WTC11 (cell line): Measurements from ENCODE around the gene POLD3. TPM values are rescaled to one million over a fixed set of nuclear protein-coding genes. Genes with fewer than 3 reads are reported as not detected.

Experiments used
- ATAC-seq: fragments of 200-7000 bp; cut with Tn5 transposase; 2 replicates; pipeline ENCODE4 v1.10.0; 2021; ENCODE audit warnings: mild to moderate bottlenecking, moderate library complexity
- CTCF ChIA-PET: fragments of 300-600 bp; sonication (Branson Sonifier 250); formaldehyde crosslinking; loops from one replicate; lab custom pipeline; 2021; ENCODE audit warnings: antibody characterized with exemption; lab: Charles Lee
- POLR2A ChIA-PET: fragments of 350-600 bp; sonication (Branson Sonifier 250); formaldehyde crosslinking; loops from one replicate; lab custom pipeline; 2021; ENCODE audit warnings: antibody characterized with exemption; lab: Charles Lee
- DNase-seq: peaks from one replicate; pipeline ENCODE4 v3.0.0; 2021; ENCODE audit warnings: low spot score
- H3K27ac Mint-ChIP-seq: 2 replicates; pipeline ENCODE4 v1.8.0; 2021; ENCODE audit warnings: mixed read lengths
- H3K27me3 Mint-ChIP-seq: 2 replicates; pipeline ENCODE4 v1.8.0; 2021; ENCODE audit warnings: low read depth, mild to moderate bottlenecking, moderate library complexity, mixed read lengths
- H3K36me3 Mint-ChIP-seq: 2 replicates; pipeline ENCODE4 v1.8.0; 2021; ENCODE audit warnings: mixed read lengths
- H3K4me1 Mint-ChIP-seq: 2 replicates; pipeline ENCODE4 v1.8.0; 2022; ENCODE audit warnings: mixed read lengths
- H3K4me3 Mint-ChIP-seq: 2 replicates; pipeline ENCODE4 v1.8.0; 2021; ENCODE audit warnings: mild to moderate bottlenecking, moderate library complexity, mixed read lengths
- H3K9me3 Mint-ChIP-seq: 2 replicates; pipeline ENCODE4 v1.8.0; 2021; ENCODE audit warnings: mixed read lengths
- EMX1 ChIP-seq: fragments of 250-450 bp; sonication (Bioruptor Pico); IDR thresholded peaks from 2 replicates; pipeline ENCODE4 v1.8.0; 2021; ENCODE audit warnings: mild to moderate bottlenecking
- ESRRA ChIP-seq: sonication (generic); formaldehyde crosslinking; IDR thresholded peaks from 2 replicates; pipeline ENCODE4 v1.8.1; 2022; ENCODE audit warnings: mild to moderate bottlenecking, missing genetic modification reagents, borderline replicate concordance
- FOXK1 ChIP-seq: sonication (generic); formaldehyde crosslinking; IDR thresholded peaks from 2 replicates; pipeline ENCODE4 v1.8.0; 2022; ENCODE audit warnings: mild to moderate bottlenecking, moderate library complexity, missing genetic modification reagents
- HMGA2 ChIP-seq: fragments of 250-450 bp; sonication (Bioruptor Pico); IDR thresholded peaks from 2 replicates; pipeline ENCODE4 v1.4.0; 2021; ENCODE audit warnings: mild to moderate bottlenecking, moderate library complexity
- KAT7 ChIP-seq: sonication (generic); formaldehyde crosslinking; IDR thresholded peaks from 2 replicates; pipeline ENCODE4 v1.8.1; 2023; ENCODE audit warnings: missing genetic modification reagents, mild to moderate bottlenecking, borderline replicate concordance
- MXD4 ChIP-seq: fragments of 250-450 bp; sonication (Bioruptor Pico); IDR thresholded peaks from 2 replicates; pipeline ENCODE4 v1.8.0; 2021; ENCODE audit warnings: mild to moderate bottlenecking, moderate library complexity, borderline replicate concordance
- NFATC4 ChIP-seq: fragments of 250-450 bp; sonication (Bioruptor Pico); IDR thresholded peaks from 2 replicates; pipeline ENCODE4 v1.9.0; 2021; ENCODE audit warnings: mild to moderate bottlenecking
- OVOL2 ChIP-seq: fragments of 250-450 bp; sonication (Bioruptor Pico); IDR thresholded peaks from 2 replicates; pipeline ENCODE4 v1.9.0; 2021; ENCODE audit warnings: mild to moderate bottlenecking, borderline replicate concordance
- RORB ChIP-seq: fragments of 250-450 bp; sonication (Bioruptor Pico); IDR thresholded peaks from 2 replicates; pipeline ENCODE4 v1.9.0; 2021; ENCODE audit warnings: mild to moderate bottlenecking
- SP1 ChIP-seq: sonication (generic); formaldehyde crosslinking; conservative IDR thresholded peaks from 2 replicates; pipeline ENCODE4 v1.8.1; 2022; ENCODE audit warnings: missing genetic modification reagents
- TEAD1 ChIP-seq: sonication (generic); formaldehyde crosslinking; IDR thresholded peaks from 2 replicates; pipeline ENCODE4 v1.8.0; 2022; ENCODE audit warnings: mild to moderate bottlenecking, missing genetic modification reagents
- ZNF396 ChIP-seq: fragments of 250-450 bp; sonication (Bioruptor Pico); IDR thresholded peaks from 2 replicates; pipeline ENCODE4 v1.8.0; 2021; ENCODE audit warnings: mild to moderate bottlenecking, moderate library complexity, borderline replicate concordance
- ZNF416 ChIP-seq: fragments of 250-450 bp; sonication (Bioruptor Pico); IDR thresholded peaks from 2 replicates; pipeline ENCODE4 v1.9.0; 2021; ENCODE audit warnings: mild to moderate bottlenecking, inconsistent platforms
- total RNA-seq: library from RNA; stranded (reverse); gene quantifications from 3 replicates; pipeline ENCODE4 v1.2.3, GENCODE V29; 2021
- TF ChIP-seq, protein P1 (sequence below): sonication (generic); formaldehyde crosslinking; IDR thresholded peaks from 2 replicates; pipeline ENCODE4 v1.8.1; 2023; ENCODE audit warnings: mild to moderate bottlenecking, missing genetic modification reagents, borderline replicate concordance
- TF ChIP-seq, protein P2 (sequence below): fragments of 250-450 bp; sonication (Bioruptor Pico); IDR thresholded peaks from 2 replicates; pipeline ENCODE4 v1.9.0; 2021; ENCODE audit warnings: mild to moderate bottlenecking
- TF ChIP-seq, protein P3 (sequence below): sonication (generic); formaldehyde crosslinking; IDR thresholded peaks from 2 replicates; pipeline ENCODE4 v1.8.1; 2023; ENCODE audit warnings: mild to moderate bottlenecking, missing genetic modification reagents
- TF ChIP-seq, protein P4 (sequence below): sonication (generic); formaldehyde crosslinking; IDR thresholded peaks from 2 replicates; pipeline ENCODE4 v1.8.0; 2022; ENCODE audit warnings: mild to moderate bottlenecking, missing genetic modification reagents
- TF ChIP-seq, protein P5 (sequence below): sonication (generic); formaldehyde crosslinking; IDR thresholded peaks from 2 replicates; pipeline ENCODE4 v1.8.1; 2022; ENCODE audit warnings: low read depth, missing genetic modification reagents, borderline replicate concordance
- TF ChIP-seq, protein P6 (sequence below): sonication (generic); formaldehyde crosslinking; IDR thresholded peaks from 2 replicates; pipeline ENCODE4 v1.8.0; 2022; ENCODE audit warnings: missing genetic modification reagents
- TF ChIP-seq, protein P7 (sequence below): sonication (generic); formaldehyde crosslinking; IDR thresholded peaks from 2 replicates; pipeline ENCODE4 v1.8.1; 2022; ENCODE audit warnings: mild to moderate bottlenecking, moderate library complexity, missing genetic modification reagents

Gene POLD3
- total RNA-seq, 1 experiment from 2014 or later, result 24.1 TPM

DNA sequence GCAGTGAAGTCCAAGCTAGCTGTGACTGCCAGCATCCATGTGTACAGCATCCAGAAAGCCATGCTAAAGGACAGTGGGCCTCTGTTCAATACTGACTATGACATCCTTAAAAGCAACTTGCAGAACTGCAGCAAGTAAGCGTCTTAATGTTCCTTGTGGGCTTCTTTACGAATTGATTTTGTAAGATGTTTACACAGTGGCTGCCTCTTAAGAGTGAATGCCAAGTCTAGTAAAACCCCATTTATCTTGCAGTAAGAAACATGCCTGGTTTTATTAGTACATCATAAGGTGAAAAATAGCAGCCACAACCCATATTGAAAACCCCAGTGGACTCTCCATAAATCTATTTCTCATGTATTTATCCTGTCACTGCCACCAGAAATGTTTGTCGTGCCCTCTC, 20.5 kb downstream of the POLD3 start:
- Mint-ChIP-seq H3K27me3 (no peaks in the 10 kb centered on the region), H3K36me3 (peaks cover 14% of the 10 kb centered on the region), H3K4me3 (no peak overlapping the region), H3K27ac (no peak overlapping the region), H3K9me3 (no peaks in the 10 kb centered on the region), H3K4me1 (no peaks in the 10 kb centered on the region)
- ChIA-PET CTCF (no interaction called here), POLR2A (no interaction called here)
- TF ChIP-seq ESRRA (no peak), SP1 (CRISPR knock-in tag) (no peak), ZNF416 (no peak), FOXK1 (CRISPR knock-in tag) (no peak), ZNF396 (CRISPR knock-in tag) (no peak), KAT7 (CRISPR knock-in tag) (no peak), OVOL2 (CRISPR knock-in tag) (no peak), NFATC4 (no peak), TEAD1 (CRISPR knock-in tag) (no peak), MXD4 (CRISPR knock-in tag) (no peak), EMX1 (CRISPR knock-in tag) (no peak), HMGA2 (CRISPR knock-in tag) (no peak), RORB (CRISPR knock-in tag) (no peak)
- TF ChIP-seq, protein P1, sequence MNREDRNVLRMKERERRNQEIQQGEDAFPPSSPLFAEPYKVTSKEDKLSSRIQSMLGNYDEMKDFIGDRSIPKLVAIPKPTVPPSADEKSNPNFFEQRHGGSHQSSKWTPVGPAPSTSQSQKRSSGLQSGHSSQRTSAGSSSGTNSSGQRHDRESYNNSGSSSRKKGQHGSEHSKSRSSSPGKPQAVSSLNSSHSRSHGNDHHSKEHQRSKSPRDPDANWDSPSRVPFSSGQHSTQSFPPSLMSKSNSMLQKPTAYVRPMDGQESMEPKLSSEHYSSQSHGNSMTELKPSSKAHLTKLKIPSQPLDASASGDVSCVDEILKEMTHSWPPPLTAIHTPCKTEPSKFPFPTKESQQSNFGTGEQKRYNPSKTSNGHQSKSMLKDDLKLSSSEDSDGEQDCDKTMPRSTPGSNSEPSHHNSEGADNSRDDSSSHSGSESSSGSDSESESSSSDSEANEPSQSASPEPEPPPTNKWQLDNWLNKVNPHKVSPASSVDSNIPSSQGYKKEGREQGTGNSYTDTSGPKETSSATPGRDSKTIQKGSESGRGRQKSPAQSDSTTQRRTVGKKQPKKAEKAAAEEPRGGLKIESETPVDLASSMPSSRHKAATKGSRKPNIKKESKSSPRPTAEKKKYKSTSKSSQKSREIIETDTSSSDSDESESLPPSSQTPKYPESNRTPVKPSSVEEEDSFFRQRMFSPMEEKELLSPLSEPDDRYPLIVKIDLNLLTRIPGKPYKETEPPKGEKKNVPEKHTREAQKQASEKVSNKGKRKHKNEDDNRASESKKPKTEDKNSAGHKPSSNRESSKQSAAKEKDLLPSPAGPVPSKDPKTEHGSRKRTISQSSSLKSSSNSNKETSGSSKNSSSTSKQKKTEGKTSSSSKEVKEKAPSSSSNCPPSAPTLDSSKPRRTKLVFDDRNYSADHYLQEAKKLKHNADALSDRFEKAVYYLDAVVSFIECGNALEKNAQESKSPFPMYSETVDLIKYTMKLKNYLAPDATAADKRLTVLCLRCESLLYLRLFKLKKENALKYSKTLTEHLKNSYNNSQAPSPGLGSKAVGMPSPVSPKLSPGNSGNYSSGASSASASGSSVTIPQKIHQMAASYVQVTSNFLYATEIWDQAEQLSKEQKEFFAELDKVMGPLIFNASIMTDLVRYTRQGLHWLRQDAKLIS (CRISPR knock-in tag), result no peak
- TF ChIP-seq, protein P2, sequence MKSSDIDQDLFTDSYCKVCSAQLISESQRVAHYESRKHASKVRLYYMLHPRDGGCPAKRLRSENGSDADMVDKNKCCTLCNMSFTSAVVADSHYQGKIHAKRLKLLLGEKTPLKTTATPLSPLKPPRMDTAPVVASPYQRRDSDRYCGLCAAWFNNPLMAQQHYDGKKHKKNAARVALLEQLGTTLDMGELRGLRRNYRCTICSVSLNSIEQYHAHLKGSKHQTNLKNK (CRISPR knock-in tag), result no peak
- TF ChIP-seq, protein P3, sequence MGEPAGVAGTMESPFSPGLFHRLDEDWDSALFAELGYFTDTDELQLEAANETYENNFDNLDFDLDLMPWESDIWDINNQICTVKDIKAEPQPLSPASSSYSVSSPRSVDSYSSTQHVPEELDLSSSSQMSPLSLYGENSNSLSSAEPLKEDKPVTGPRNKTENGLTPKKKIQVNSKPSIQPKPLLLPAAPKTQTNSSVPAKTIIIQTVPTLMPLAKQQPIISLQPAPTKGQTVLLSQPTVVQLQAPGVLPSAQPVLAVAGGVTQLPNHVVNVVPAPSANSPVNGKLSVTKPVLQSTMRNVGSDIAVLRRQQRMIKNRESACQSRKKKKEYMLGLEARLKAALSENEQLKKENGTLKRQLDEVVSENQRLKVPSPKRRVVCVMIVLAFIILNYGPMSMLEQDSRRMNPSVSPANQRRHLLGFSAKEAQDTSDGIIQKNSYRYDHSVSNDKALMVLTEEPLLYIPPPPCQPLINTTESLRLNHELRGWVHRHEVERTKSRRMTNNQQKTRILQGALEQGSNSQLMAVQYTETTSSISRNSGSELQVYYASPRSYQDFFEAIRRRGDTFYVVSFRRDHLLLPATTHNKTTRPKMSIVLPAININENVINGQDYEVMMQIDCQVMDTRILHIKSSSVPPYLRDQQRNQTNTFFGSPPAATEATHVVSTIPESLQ (CRISPR knock-in tag), result no peak
- TF ChIP-seq, protein P4, sequence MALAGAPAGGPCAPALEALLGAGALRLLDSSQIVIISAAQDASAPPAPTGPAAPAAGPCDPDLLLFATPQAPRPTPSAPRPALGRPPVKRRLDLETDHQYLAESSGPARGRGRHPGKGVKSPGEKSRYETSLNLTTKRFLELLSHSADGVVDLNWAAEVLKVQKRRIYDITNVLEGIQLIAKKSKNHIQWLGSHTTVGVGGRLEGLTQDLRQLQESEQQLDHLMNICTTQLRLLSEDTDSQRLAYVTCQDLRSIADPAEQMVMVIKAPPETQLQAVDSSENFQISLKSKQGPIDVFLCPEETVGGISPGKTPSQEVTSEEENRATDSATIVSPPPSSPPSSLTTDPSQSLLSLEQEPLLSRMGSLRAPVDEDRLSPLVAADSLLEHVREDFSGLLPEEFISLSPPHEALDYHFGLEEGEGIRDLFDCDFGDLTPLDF (CRISPR knock-in tag), result no peak
- TF ChIP-seq, protein P5, sequence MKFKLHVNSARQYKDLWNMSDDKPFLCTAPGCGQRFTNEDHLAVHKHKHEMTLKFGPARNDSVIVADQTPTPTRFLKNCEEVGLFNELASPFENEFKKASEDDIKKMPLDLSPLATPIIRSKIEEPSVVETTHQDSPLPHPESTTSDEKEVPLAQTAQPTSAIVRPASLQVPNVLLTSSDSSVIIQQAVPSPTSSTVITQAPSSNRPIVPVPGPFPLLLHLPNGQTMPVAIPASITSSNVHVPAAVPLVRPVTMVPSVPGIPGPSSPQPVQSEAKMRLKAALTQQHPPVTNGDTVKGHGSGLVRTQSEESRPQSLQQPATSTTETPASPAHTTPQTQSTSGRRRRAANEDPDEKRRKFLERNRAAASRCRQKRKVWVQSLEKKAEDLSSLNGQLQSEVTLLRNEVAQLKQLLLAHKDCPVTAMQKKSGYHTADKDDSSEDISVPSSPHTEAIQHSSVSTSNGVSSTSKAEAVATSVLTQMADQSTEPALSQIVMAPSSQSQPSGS (CRISPR knock-in tag), result no peak
- DNase-seq, result no peak
- no peak for ATAC-seq

DNA sequence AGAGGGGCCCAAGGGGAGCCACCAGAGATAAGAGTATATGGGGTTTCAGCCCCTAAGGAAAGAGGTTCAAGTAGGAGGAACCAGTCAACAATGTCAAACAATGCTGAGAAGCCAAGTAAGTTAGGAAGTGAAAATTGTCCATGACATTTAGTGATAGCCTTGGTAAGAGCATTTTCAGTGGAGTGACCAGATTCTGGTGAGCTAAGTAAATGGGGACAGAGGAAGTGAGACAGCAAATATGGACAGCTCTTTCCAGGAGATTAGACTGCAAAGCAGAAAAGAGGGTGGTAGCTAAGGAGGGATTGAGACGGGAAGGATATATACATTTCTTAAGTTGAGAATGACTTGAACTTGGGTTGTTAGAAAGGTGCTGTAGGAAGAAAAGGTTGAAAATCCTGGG, 22.9 kb downstream of the POLD3 start:
- H3K27ac Mint-ChIP-seq, result no peak overlapping the region
- H3K4me3 Mint-ChIP-seq, result no peak overlapping the region
- no peaks in the 10 kb centered on the region for H3K27me3 Mint-ChIP-seq
- no peaks in the 10 kb centered on the region for H3K4me1 Mint-ChIP-seq
- H3K9me3 Mint-ChIP-seq, result no peaks in the 10 kb centered on the region
- ChIA-PET CTCF (interaction anchor here (1.2 kb wide), 1 partner anchor 111 kb away, joined by 3 read pairs; no protein-coding TSS in a partner anchor), POLR2A (no interaction called here)
- ATAC-seq (no peak), DNase-seq (no peak)
- peaks cover 25% of the 10 kb centered on the region for H3K36me3 Mint-ChIP-seq
- TF ChIP-seq, protein P4 (CRISPR knock-in tag), result no peak
- TF ChIP-seq, protein P6, sequence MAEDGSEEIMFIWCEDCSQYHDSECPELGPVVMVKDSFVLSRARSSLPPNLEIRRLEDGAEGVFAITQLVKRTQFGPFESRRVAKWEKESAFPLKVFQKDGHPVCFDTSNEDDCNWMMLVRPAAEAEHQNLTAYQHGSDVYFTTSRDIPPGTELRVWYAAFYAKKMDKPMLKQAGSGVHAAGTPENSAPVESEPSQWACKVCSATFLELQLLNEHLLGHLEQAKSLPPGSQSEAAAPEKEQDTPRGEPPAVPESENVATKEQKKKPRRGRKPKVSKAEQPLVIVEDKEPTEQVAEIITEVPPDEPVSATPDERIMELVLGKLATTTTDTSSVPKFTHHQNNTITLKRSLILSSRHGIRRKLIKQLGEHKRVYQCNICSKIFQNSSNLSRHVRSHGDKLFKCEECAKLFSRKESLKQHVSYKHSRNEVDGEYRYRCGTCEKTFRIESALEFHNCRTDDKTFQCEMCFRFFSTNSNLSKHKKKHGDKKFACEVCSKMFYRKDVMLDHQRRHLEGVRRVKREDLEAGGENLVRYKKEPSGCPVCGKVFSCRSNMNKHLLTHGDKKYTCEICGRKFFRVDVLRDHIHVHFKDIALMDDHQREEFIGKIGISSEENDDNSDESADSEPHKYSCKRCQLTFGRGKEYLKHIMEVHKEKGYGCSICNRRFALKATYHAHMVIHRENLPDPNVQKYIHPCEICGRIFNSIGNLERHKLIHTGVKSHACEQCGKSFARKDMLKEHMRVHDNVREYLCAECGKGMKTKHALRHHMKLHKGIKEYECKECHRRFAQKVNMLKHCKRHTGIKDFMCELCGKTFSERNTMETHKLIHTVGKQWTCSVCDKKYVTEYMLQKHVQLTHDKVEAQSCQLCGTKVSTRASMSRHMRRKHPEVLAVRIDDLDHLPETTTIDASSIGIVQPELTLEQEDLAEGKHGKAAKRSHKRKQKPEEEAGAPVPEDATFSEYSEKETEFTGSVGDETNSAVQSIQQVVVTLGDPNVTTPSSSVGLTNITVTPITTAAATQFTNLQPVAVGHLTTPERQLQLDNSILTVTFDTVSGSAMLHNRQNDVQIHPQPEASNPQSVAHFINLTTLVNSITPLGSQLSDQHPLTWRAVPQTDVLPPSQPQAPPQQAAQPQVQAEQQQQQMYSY, result no peak
- TF ChIP-seq, protein P7, sequence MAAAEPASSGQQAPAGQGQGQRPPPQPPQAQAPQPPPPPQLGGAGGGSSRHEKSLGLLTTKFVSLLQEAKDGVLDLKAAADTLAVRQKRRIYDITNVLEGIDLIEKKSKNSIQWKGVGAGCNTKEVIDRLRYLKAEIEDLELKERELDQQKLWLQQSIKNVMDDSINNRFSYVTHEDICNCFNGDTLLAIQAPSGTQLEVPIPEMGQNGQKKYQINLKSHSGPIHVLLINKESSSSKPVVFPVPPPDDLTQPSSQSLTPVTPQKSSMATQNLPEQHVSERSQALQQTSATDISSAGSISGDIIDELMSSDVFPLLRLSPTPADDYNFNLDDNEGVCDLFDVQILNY (CRISPR knock-in tag), result no peak
- TF ChIP-seq ZNF396 (CRISPR knock-in tag), result no peak
- no peak for TF ChIP-seq NFATC4
